GM21737 (cell line): ENCODE data around the gene IGFBP7.

Source experiments
- ATAC-seq: cut with Tn5 transposase; IDR thresholded peaks from one replicate; pipeline ENCODE4 v1.9.1; 2021; ENCODE audit warnings: mild to moderate bottlenecking, moderate library complexity; ENCODE audit not compliant: unreplicated experiment

Gene IGFBP7

GRCh38 chr4:57044279-57044678, 65.9 kb downstream of the IGFBP7 start:
- no peak for ATAC-seq

- ATAC-seq = no peak
Observed at GRCh38 chr4:57043347-57044251, 66.6 kb downstream of the IGFBP7 start.

GRCh38 chr4:57042711-57043169, 67.4 kb downstream of the IGFBP7 start:
- no peak for ATAC-seq

GRCh38 chr4:57041020-57041419, 69.2 kb downstream of the IGFBP7 start:
- no peak for ATAC-seq

- no peak for ATAC-seq
Observed at GRCh38 chr4:57040510-57040909, 69.7 kb downstream of the IGFBP7 start.

GRCh38 chr4:57039345-57039744, 70.8 kb downstream of the IGFBP7 start:
- ATAC-seq = no peak

- ATAC-seq = no peak
Observed at GRCh38 chr4:57037982-57038604, 72.1 kb downstream of the IGFBP7 start.

- ATAC-seq = no peak
Observed at GRCh38 chr4:57034520-57034919, 75.7 kb downstream of the IGFBP7 start.

- ATAC-seq = no peak
Observed at GRCh38 chr4:57023104-57023503, 87.1 kb downstream of the IGFBP7 start.

- no peak for ATAC-seq
Observed at GRCh38 chr4:57020467-57021101, 89.6 kb downstream of the IGFBP7 start.

GRCh38 chr4:57018980-57019379, 91.2 kb downstream of the IGFBP7 start:
- no peak for ATAC-seq

GRCh38 chr4:57013543-57014120, 96.6 kb downstream of the IGFBP7 start:
- ATAC-seq = no peak

- ATAC-seq = no peak
Observed at GRCh38 chr4:56999751-57000150, 110.4 kb downstream of the IGFBP7 start.

- ATAC-seq = no peak
Observed at GRCh38 chr4:56995525-56995924, 114.7 kb downstream of the IGFBP7 start.

GRCh38 chr4:56990109-56990905, 119.9 kb downstream of the IGFBP7 start:
- no peak for ATAC-seq

- no peak for ATAC-seq
Observed at GRCh38 chr4:56986952-56987351, 123.2 kb downstream of the IGFBP7 start.

GRCh38 chr4:56986192-56986591, 124.0 kb downstream of the IGFBP7 start:
- no peak for ATAC-seq

- no peak for ATAC-seq
Observed at GRCh38 chr4:56981795-56982201, 128.4 kb downstream of the IGFBP7 start.
